ENCODE results near the gene CKS1B.

- TF ChIP-seq CTCF (IDR thresholded peaks at IDR 0.05) (no peak), POLR2A (IDR thresholded peaks at IDR 0.05) (no peak), POLR2AphosphoS5 (IDR thresholded peaks at IDR 0.05) (no peak), EP300 (IDR thresholded peaks at IDR 0.05) (no peak)
Observed at GRCh38 chr1:154962795-154963330, 11.6 kb upstream of the CKS1B start.
